Measurements from ENCODE around the gene TMEM217. TPM values are rescaled to one million over a fixed set of nuclear protein-coding genes. Genes with fewer than 3 reads are reported as not detected.

Gene TMEM217
- total and polyA plus RNA-seq, 2 of the 8 experiments (the other 6 are each of a cell fraction or from before 2014, with no cell fraction given) = 0.60 to 1.1 TPM

DNA sequence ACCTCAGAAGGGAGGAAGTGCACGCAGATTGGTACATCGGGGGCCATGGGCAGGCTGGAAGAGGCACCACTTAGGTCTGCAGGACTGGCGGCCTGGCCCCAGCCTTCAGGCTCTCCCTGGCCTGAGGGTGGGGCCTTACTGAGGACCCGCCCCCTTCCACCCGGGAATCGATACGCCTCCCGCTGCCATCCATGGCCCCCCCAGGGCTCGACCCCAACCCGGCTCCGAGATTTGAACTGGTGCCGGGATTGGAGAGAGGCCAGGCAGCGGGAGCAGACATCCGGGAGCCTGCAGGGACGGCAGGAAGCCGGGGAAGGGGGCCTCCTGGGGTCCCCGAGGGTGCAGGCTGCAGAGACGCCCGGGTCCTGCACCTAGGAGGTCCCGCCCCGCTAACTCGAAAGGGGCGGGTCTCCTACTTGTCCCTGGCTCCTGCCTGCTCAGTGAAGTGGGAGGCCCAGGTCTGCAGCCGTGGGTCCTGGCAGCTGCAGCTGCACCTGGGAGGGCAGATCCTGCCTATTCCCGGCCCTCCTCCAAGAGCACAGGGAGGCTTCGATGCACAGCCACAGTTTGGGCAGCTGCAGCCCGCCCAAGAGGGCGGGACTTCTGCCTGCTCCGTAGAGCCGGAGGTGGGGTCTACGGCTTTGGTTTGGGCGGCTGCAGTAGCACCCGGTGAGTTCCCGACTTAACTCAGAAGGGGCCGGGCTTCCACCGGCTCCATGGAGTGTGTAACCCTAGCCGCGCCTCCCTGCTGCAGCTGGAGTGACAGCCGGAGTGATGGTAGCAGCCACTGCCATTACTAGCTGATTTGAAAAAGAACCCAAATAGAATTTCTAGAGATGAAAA lies 35.6 kb downstream of the TMEM217 start:
- ChIA-PET CTCF (ENCODE audit: partially characterized antibody) (interaction anchor here (0.8 to 6.2 kb wide), 5 partner anchors 9 to 204 kb away, joined by 3 to 55 read pairs (median 3); partner anchors contain the start of gene TMEM217), POLR2A (ENCODE audit: partially characterized antibody) (interaction anchor here (0.8 to 1.3 kb wide), 8 partner anchors 12 to 236 kb away, joined by 3 to 4 read pairs (median 3); partner anchors contain the start of genes MTCH1 and TBC1D22B)
- Histone ChIP-seq H2AFZ (ENCODE audit: low read length) (peak overlapping the region; percentile 96), H2BK5ac (ENCODE audit: low read depth, low read length) (peak overlapping the region; percentile 64; the same call in 1 of the 2 replicates), H3K79me2 (ENCODE audit: control insufficient read depth in 1 of 2, insufficient read depth in 2 of 2, low read length in 2 of 2) (no peaks in the 10 kb centered on the region), H4K20me1 (replicated peaks in 1 of 2; ENCODE audit: control insufficient read depth in 1 of 2, insufficient read depth in 2 of 2, low read length in 2 of 2) (no peaks in the 10 kb centered on the region), H2BK120ac (replicated peaks; ENCODE audit: low read depth, low read length) (no peak overlapping the region), H3K56ac (replicated peaks; ENCODE audit: insufficient read length, low read depth, low read length) (peak overlapping the region; percentile 86), H4K8ac (ENCODE audit: extremely low read depth, insufficient read depth, low read length) (peak overlapping the region; percentile 66; the same call in 1 of the 2 replicates), H3K79me1 (ENCODE audit: low read depth, low read length) (no peaks in the 10 kb centered on the region), H3K9ac (replicated peaks in 1 of 4; ENCODE audit: extremely low read depth in 1 of 4, low read depth in 3 of 4, low read length in 3 of 4) (peak overlapping the region in 3 of 4 experiments; percentile 22 to 51 (median 39); a peak in 5 of 7 replicates), H3K36me3 (ENCODE audit: control insufficient read depth in 2 of 4, insufficient read depth in 4 of 4, low read length in 3 of 4) (no peaks in the 10 kb centered on the region), H2BK20ac (ENCODE audit: low read length) (no peak overlapping the region), H2BK15ac (ENCODE audit: low read length) (peak overlapping the region; percentile 66; the same call in 1 of the 2 replicates), H4K91ac (replicated peaks; ENCODE audit: insufficient read length, low read length) (peak overlapping the region; percentile 62), H3K23me2 (ENCODE audit: low read depth, low read length) (peaks cover 5% of the 10 kb centered on the region; the same call in 1 of the 2 replicates), H3K14ac (ENCODE audit: insufficient read length) (no peak overlapping the region), H3K27me3 (replicated peaks in 1 of 4; ENCODE audit: control insufficient read depth in 3 of 4, extremely low read depth in 1 of 4, insufficient read depth in 3 of 4, low read length in 3 of 4) (no peaks in the 10 kb centered on the region), H3K4me1 (replicated peaks in 1 of 4; ENCODE audit: control insufficient read depth in 3 of 4, insufficient read depth in 4 of 4, low read length in 3 of 4) (no peaks in the 10 kb centered on the region; a peak in 1 of 7 replicates), H3K18ac (ENCODE audit: extremely low read depth, low read length) (peak overlapping the region; percentile 95), H3K4ac (replicated peaks; ENCODE audit: insufficient read length, low read depth, low read length) (no peak overlapping the region), H4K5ac (ENCODE audit: insufficient read length, low read depth, low read length) (peak overlapping the region; percentile 61), H3K4me3 (ENCODE audit: extremely low read depth in 1 of 4, insufficient read depth in 2 of 4, low read depth in 3 of 4, low read length in 4 of 4) (peak overlapping the region; percentile 43 to 68 (median 58)), H3K9me3 (ENCODE audit: insufficient read depth in 2 of 2, low read depth in 1 of 2, low read length in 1 of 2) (no peaks in the 10 kb centered on the region), H2BK12ac (ENCODE audit: low read depth, low read length) (0 out of 2 replicates have a peak overlapping the region, but pooled peaks have one; percentile 89), H3K27ac (ENCODE audit: low read depth, low read length) (peak overlapping the region; percentile 23; the same call in 1 of the 2 replicates), H3K23ac (ENCODE audit: insufficient read length) (no peak overlapping the region), H3K4me2 (ENCODE audit: insufficient read depth in 1 of 2, low read depth in 2 of 2, low read length in 2 of 2) (peak overlapping the region; percentile 71 to 88), H2AK5ac (ENCODE audit: low read depth, low read length) (no peak overlapping the region)
- 2% methylated on average over 32 of the region's 39 CpGs; no CpG with 5 or more reads in 1 of the 2 experiments for WGBS, 2 experiments (ENCODE audit: extremely low coverage in 1 of 2, insufficient coverage in 1 of 2, insufficient read length in 1 of 2, insufficient replicate concordance in 2 of 2, low coverage in 1 of 2, low lambda C conversion rate in 2 of 2, missing lambda C conversion rate in 1 of 2)
- DNase-seq (ENCODE audit: low read depth in 1 of 2, low spot score in 2 of 2) = peak; percentile 88 to 95
- peak; percentile 71 for FAIRE-seq
- TF ChIP-seq SP1 (IDR thresholded peaks at IDR 0.05; ENCODE audit: low read depth, low read length) = peak; percentile 61; the same call in 1 of the 2 replicates
- peak in 1 of 2 experiments; percentile 85; a peak in 1 of 4 replicates for TF ChIP-seq HDAC2 (IDR thresholded peaks at IDR 0.05; ENCODE audit: borderline replicate concordance in 1 of 2, low read depth in 2 of 2, low read length in 2 of 2)
- TF ChIP-seq SP4 (IDR thresholded peaks at IDR 0.05; ENCODE audit: low read length) = peak; percentile 85; the same call in 1 of the 2 replicates
- TF ChIP-seq RBBP5 (IDR thresholded peaks at IDR 0.05; ENCODE audit: borderline replicate concordance, low read depth, low read length) = peak; percentile 77; the same call in 1 of the 2 replicates
- TF ChIP-seq PHF8 (conservative IDR thresholded peaks at IDR 0.05; ENCODE audit: low read depth, low read length) = peak; percentile 45
- TF ChIP-seq NANOG (IDR thresholded peaks at IDR 0.05; ENCODE audit: insufficient read depth, low read depth, low read length, poor library complexity, severe bottlenecking) = no peak
- TF ChIP-seq KDM1A (IDR thresholded peaks at IDR 0.05; ENCODE audit: borderline replicate concordance, low read length) = 0 out of 2 replicates have a peak, but pooled peaks have one; percentile 42
- TF ChIP-seq CHD2 (IDR thresholded peaks at IDR 0.05; ENCODE audit: low read length) = no peak
- peak in 1 of 2 experiments; percentile 28; a peak in 2 of 4 replicates for TF ChIP-seq SIN3A (conservative IDR thresholded peaks at IDR 0.05 in 1 of 2, IDR thresholded peaks at IDR 0.05 in 1 of 2; ENCODE audit: low read depth in 1 of 2, low read length in 2 of 2)
- TF ChIP-seq SRF (IDR thresholded peaks at IDR 0.05; ENCODE audit: low read depth, low read length) = no peak
